GM23248 (cell line): ENCODE results near the gene UCP3. TPM values are rescaled to one million over a fixed set of nuclear protein-coding genes. Genes with fewer than 3 reads are reported as not detected.

Source experiments
- DNase-seq: peaks from one replicate; pipeline ENCODE4 v3.0.0-alpha.2; 2015
- H2AFZ ChIP-seq: fragments of 200-600 bp; sonication (generic); 2 replicates; pipeline ENCODE4 v1.6.1; 2016; ENCODE audit warnings: antibody characterized with exemption
- H3F3A ChIP-seq: fragments of 200-600 bp; sonication (generic); 2 replicates; pipeline ENCODE4 v1.6.1; 2016; ENCODE audit warnings: mild to moderate bottlenecking, antibody characterized with exemption, mixed run types; ENCODE audit not compliant: insufficient read depth
- H3K27ac ChIP-seq: fragments of 200-600 bp; sonication (generic); 2 replicates; pipeline ENCODE4 v1.5.1; 2016; ENCODE audit warnings: mild to moderate bottlenecking
- H3K27me3 ChIP-seq: fragments of 200-600 bp; sonication (generic); replicated peaks from 2 replicates; pipeline ENCODE4 v1.6.1; 2016; ENCODE audit warnings: mild to moderate bottlenecking; ENCODE audit not compliant: insufficient read depth
- H3K36me3 ChIP-seq: fragments of 200-600 bp; sonication (generic); 2 replicates; pipeline ENCODE4 v1.6.1; 2016; ENCODE audit warnings: low read depth, mild to moderate bottlenecking
- H3K4me1 ChIP-seq: fragments of 200-600 bp; sonication (generic); 2 replicates; pipeline ENCODE4 v1.6.1; 2016; ENCODE audit warnings: mild to moderate bottlenecking; ENCODE audit not compliant: insufficient read depth
- H3K4me2 ChIP-seq: fragments of 200-600 bp; sonication (generic); one replicate; pipeline ENCODE4 v1.6.1; 2016; ENCODE audit warnings: mild to moderate bottlenecking; ENCODE audit not compliant: unreplicated experiment
- H3K4me3 ChIP-seq: fragments of 200-600 bp; sonication (generic); 2 replicates; pipeline ENCODE4 v1.5.1; 2016; ENCODE audit warnings: mild to moderate bottlenecking
- H3K79me2 ChIP-seq: fragments of 200-600 bp; sonication (generic); 2 replicates; pipeline ENCODE4 v1.6.1; 2016; ENCODE audit warnings: mild to moderate bottlenecking; ENCODE audit not compliant: insufficient read depth
- H3K9ac ChIP-seq: fragments of 200-600 bp; sonication (generic); 2 replicates; pipeline ENCODE4 v1.6.1; 2016; ENCODE audit warnings: mild to moderate bottlenecking
- H3K9me2 ChIP-seq: fragments of 200-600 bp; sonication (generic); 2 replicates; pipeline ENCODE4 v1.6.1; 2016; ENCODE audit warnings: mixed run types, mild to moderate bottlenecking, moderate library complexity; ENCODE audit not compliant: insufficient read depth
- H3K9me3 ChIP-seq: fragments of 200-600 bp; sonication (generic); one replicate; pipeline ENCODE4 v1.6.1; 2017; ENCODE audit warnings: low read depth
- H4K20me1 ChIP-seq: fragments of 200-600 bp; sonication (generic); 2 replicates; pipeline ENCODE4 v1.6.0; 2016; ENCODE audit not compliant: insufficient read depth
- EZH2 ChIP-seq: fragments of 200-600 bp; sonication (generic); IDR thresholded peaks from 2 replicates; pipeline ENCODE4 v1.6.1; 2018; ENCODE audit warnings: antibody characterized with exemption, mild to moderate bottlenecking; ENCODE audit not compliant: insufficient read depth, poor library complexity, severe bottlenecking
- EZH2phosphoT487 ChIP-seq: fragments of 200-600 bp; sonication (generic); IDR thresholded peaks from 2 replicates; pipeline ENCODE4 v1.6.1; 2018; ENCODE audit warnings: antibody characterized with exemption, moderate library complexity, mild to moderate bottlenecking, low read depth; ENCODE audit not compliant: insufficient read depth
- WGBS, 2 experiments: methylation state at CpG; one replicate each; pipeline ENCODE4 v1.1.6; 2015 to 2017; ENCODE audit warnings: low lambda C conversion rate in 2 of 2, low coverage in 1 of 2; ENCODE audit errors: missing lambda C conversion rate in 2 of 2; 5-methylcytosine and 5-hydroxymethylcytosine counted together
- in situ Hi-C: fragments of 300-500 bp; cut with MboI; formaldehyde crosslinking; loops from 2 replicates; pipeline ENCODE4 v1.15.0; 2020
- polyA plus RNA-seq: library from polyadenylated mRNA; unstranded; fragments of >200 nt; fragmentation: Nextera tagmentation; extraction: Ambion mirVana; gene quantifications from 2 replicates; pipeline ENCODE4 v1.2.1, GENCODE V29; 2016
- total RNA-seq: library from RNA; depleted of rRNA; stranded (reverse); fragments of >200 nt; shearing (Covaris generic); gene quantifications from 2 replicates; pipeline ENCODE4 v1.2.3, GENCODE V29; 2014

The UCP3 gene
- total and polyA plus RNA-seq, 2 experiments from 2014 or later = 0.11 TPM; not detected in 1

- Histone ChIP-seq H3K9me2 (no peaks in the 10 kb centered on the region), H3K9ac (no peak overlapping the region), H3K36me3 (no peaks in the 10 kb centered on the region), H3K4me2 (no peak overlapping the region), H2AFZ (no peak overlapping the region), H3F3A (peaks cover 58% of the 10 kb centered on the region), H4K20me1 (no peaks in the 10 kb centered on the region), H3K4me1 (peaks cover 58% of the 10 kb centered on the region), H3K4me3 (no peak overlapping the region), H3K9me3 (no peaks in the 10 kb centered on the region), H3K79me2 (no peaks in the 10 kb centered on the region), H3K27me3 (no peaks in the 10 kb centered on the region), H3K27ac (no peak overlapping the region)
- in situ Hi-C loops = no loop called here
- no peak for DNase-seq
- no peak for TF ChIP-seq EZH2phosphoT487
These were observed 14.4 kb upstream of the UCP3 start for GRCh38 chr11:74023276-74023675.

- no peak overlapping the region for H3K9ac ChIP-seq
- no peaks in the 10 kb centered on the region for H3K9me2 ChIP-seq
- H3K79me2 ChIP-seq = no peaks in the 10 kb centered on the region
- 95% methylated on average over 6 of the region's 6 CpGs for WGBS, 2 experiments
- no peaks in the 10 kb centered on the region for H3K36me3 ChIP-seq
- H3K9me3 ChIP-seq = no peaks in the 10 kb centered on the region
- no peaks in the 10 kb centered on the region for H3K27me3 ChIP-seq
- TF ChIP-seq EZH2phosphoT487 (no peak), EZH2 (no peak)
- H3K4me2 ChIP-seq = no peak overlapping the region
- H3K4me3 ChIP-seq = no peak overlapping the region
- no peak overlapping the region for H3K27ac ChIP-seq
- DNase-seq = no peak
- H3K4me1 ChIP-seq = peaks cover 61% of the 10 kb centered on the region
- H4K20me1 ChIP-seq = no peaks in the 10 kb centered on the region
- H3F3A ChIP-seq = peaks cover 58% of the 10 kb centered on the region
- in situ Hi-C loops = no loop called here
- H2AFZ ChIP-seq = no peak overlapping the region
These were observed 13.7 kb upstream of the UCP3 start for GRCh38 chr11:74022546-74022945.

GRCh38 chr11:74021998-74022397 lies 13.1 kb upstream of the UCP3 start:
- 96 to 99% methylated on average over 6 of the region's 6 CpGs for WGBS, 2 experiments

GRCh38 chr11:74020539-74020938 lies 11.7 kb upstream of the UCP3 start:
- H3K27me3 ChIP-seq = no peaks in the 10 kb centered on the region
- no peak overlapping the region for H3K9ac ChIP-seq
- no peaks in the 10 kb centered on the region for H3K36me3 ChIP-seq
- no peak for DNase-seq
- peak overlapping the region; percentile 77 for H3K27ac ChIP-seq
- no peaks in the 10 kb centered on the region for H3K9me3 ChIP-seq
- no peaks in the 10 kb centered on the region for H3K9me2 ChIP-seq
- H3K4me1 ChIP-seq = peaks cover 41% of the 10 kb centered on the region
- no peak overlapping the region for H3K4me2 ChIP-seq
- 90 to 94% methylated on average over 4 of the region's 4 CpGs for WGBS, 2 experiments
- in situ Hi-C loops = no loop called here
- TF ChIP-seq EZH2phosphoT487 (no peak), EZH2 (no peak)
- no peaks in the 10 kb centered on the region for H4K20me1 ChIP-seq
- H3K4me3 ChIP-seq = no peak overlapping the region
- no peaks in the 10 kb centered on the region for H3K79me2 ChIP-seq
- peaks cover 39% of the 10 kb centered on the region for H3F3A ChIP-seq
- no peak overlapping the region for H2AFZ ChIP-seq

More at GRCh38 chr11:74021998-74022397, 13.1 kb upstream of the UCP3 start:
- no peak overlapping the region for H3K9ac ChIP-seq
- no peak overlapping the region for H3K4me2 ChIP-seq
- no peaks in the 10 kb centered on the region for H3K36me3 ChIP-seq
- H2AFZ ChIP-seq = no peak overlapping the region
- in situ Hi-C loops = no loop called here
- H3K4me3 ChIP-seq = no peak overlapping the region
- no peak for DNase-seq
- peaks cover 53% of the 10 kb centered on the region for H3F3A ChIP-seq
- peaks cover 56% of the 10 kb centered on the region for H3K4me1 ChIP-seq
- no peaks in the 10 kb centered on the region for H3K79me2 ChIP-seq
- H3K27me3 ChIP-seq = no peaks in the 10 kb centered on the region
- H3K9me2 ChIP-seq = no peaks in the 10 kb centered on the region
- no peaks in the 10 kb centered on the region for H4K20me1 ChIP-seq
- TF ChIP-seq EZH2phosphoT487 (no peak), EZH2 (no peak)
- H3K9me3 ChIP-seq = no peaks in the 10 kb centered on the region
- no peak overlapping the region for H3K27ac ChIP-seq

GRCh38 chr11:74019860-74020259 lies 11.0 kb upstream of the UCP3 start:
- Histone ChIP-seq H3K4me2 (peak overlapping the region; percentile 54), H3K27me3 (no peaks in the 10 kb centered on the region), H4K20me1 (no peaks in the 10 kb centered on the region), H3K9me3 (no peaks in the 10 kb centered on the region), H3K4me1 (peaks cover 34% of the 10 kb centered on the region), H3K4me3 (no peak overlapping the region), H3K9ac (peak overlapping the region; percentile 62), H3K79me2 (no peaks in the 10 kb centered on the region), H2AFZ (0 out of 2 replicates have a peak overlapping the region, but pooled peaks have one; percentile 1), H3F3A (peaks cover 32% of the 10 kb centered on the region), H3K9me2 (no peaks in the 10 kb centered on the region), H3K36me3 (no peaks in the 10 kb centered on the region), H3K27ac (peak overlapping the region; percentile 77)
- DNase-seq = peak; percentile 72
- 51 to 55% methylated on average over 4 of the region's 4 CpGs for WGBS, 2 experiments
- TF ChIP-seq EZH2phosphoT487 (no peak), EZH2 (no peak)
- in situ Hi-C loops = no loop called here
